GM23338 (cell line): ENCODE data around the gene UGT1A7. TPM values are rescaled to one million over a fixed set of nuclear protein-coding genes. Genes with fewer than 3 reads are reported as not detected.

Experiments used
- ATAC-seq: fragments of 200-7000 bp; cut with Tn5 transposase; 3 replicates; pipeline ENCODE4 v1.9.1; 2020
- DNase-seq: peaks from one replicate; pipeline ENCODE4 v3.0.0-alpha.2; 2015; ENCODE audit warnings: low spot score
- H2AFZ ChIP-seq: fragments of 200-600 bp; sonication (generic); 2 replicates; pipeline ENCODE4 v1.8.0; 2016; ENCODE audit warnings: antibody characterized with exemption, mild to moderate bottlenecking, moderate library complexity
- H3F3A ChIP-seq: fragments of 200-600 bp; sonication (generic); replicated peaks from 2 replicates; pipeline ENCODE4 v1.8.0; 2017; ENCODE audit warnings: antibody characterized with exemption, mixed run types, low read depth
- H3K27ac ChIP-seq: fragments of 200-600 bp; sonication (generic); 2 replicates; pipeline ENCODE4 v1.6.1; 2016; ENCODE audit warnings: low read depth
- H3K27me3 ChIP-seq: fragments of 200-600 bp; sonication (generic); 2 replicates; pipeline ENCODE4 v1.8.0; 2016; ENCODE audit warnings: mild to moderate bottlenecking, mixed run types, moderate library complexity; ENCODE audit not compliant: insufficient read depth
- H3K36me3 ChIP-seq: fragments of 200-600 bp; sonication (generic); 2 replicates; pipeline ENCODE4 v1.8.0; 2016; ENCODE audit warnings: mild to moderate bottlenecking; ENCODE audit not compliant: insufficient read depth
- H3K4me1 ChIP-seq: fragments of 200-600 bp; sonication (generic); 2 replicates; pipeline ENCODE4 v1.8.0; 2016; ENCODE audit warnings: mild to moderate bottlenecking, moderate library complexity; ENCODE audit not compliant: insufficient read depth
- H3K4me2 ChIP-seq: fragments of 200-600 bp; sonication (generic); 2 replicates; pipeline ENCODE4 v1.7.1; 2017; ENCODE audit warnings: mixed run types
- H3K4me3 ChIP-seq: fragments of 200-600 bp; sonication (generic); 2 replicates; pipeline ENCODE4 v1.6.1; 2016; ENCODE audit warnings: mixed run types
- H3K79me2 ChIP-seq: fragments of 200-600 bp; sonication (generic); replicated peaks from 2 replicates; pipeline ENCODE4 v1.8.0; 2017; ENCODE audit warnings: mild to moderate bottlenecking; ENCODE audit not compliant: insufficient read depth
- H3K9me2 ChIP-seq: fragments of 200-600 bp; sonication (generic); 2 replicates; pipeline ENCODE4 v1.8.0; 2017; ENCODE audit not compliant: insufficient read depth
- H4K20me1 ChIP-seq: fragments of 200-600 bp; sonication (generic); replicated peaks from 2 replicates; pipeline ENCODE4 v1.8.0; 2017; ENCODE audit warnings: mild to moderate bottlenecking; ENCODE audit not compliant: insufficient read depth
- H3K27ac Mint-ChIP-seq: 2 replicates; pipeline ENCODE4 v1.8.0; 2020; ENCODE audit warnings: inconsistent platforms, mild to moderate bottlenecking, moderate library complexity, mixed read lengths
- H3K27me3 Mint-ChIP-seq: 3 replicates; pipeline ENCODE4 v1.8.0; 2022; ENCODE audit warnings: low read depth, mild to moderate bottlenecking, moderate library complexity, mixed read lengths, inconsistent platforms; ENCODE audit not compliant: insufficient read depth, poor library complexity
- H3K36me3 Mint-ChIP-seq: 3 replicates; pipeline ENCODE4 v1.8.0; 2021; ENCODE audit warnings: low read depth, mild to moderate bottlenecking, inconsistent platforms, moderate library complexity, mixed read lengths
- H3K4me1 Mint-ChIP-seq: 3 replicates; pipeline ENCODE4 v1.8.0; 2020; ENCODE audit warnings: mild to moderate bottlenecking, inconsistent platforms, mixed read lengths
- H3K4me3 Mint-ChIP-seq: 3 replicates; pipeline ENCODE4 v1.8.0; 2021; ENCODE audit warnings: moderate library complexity, mild to moderate bottlenecking, inconsistent platforms, mixed read lengths
- H3K9me3 Mint-ChIP-seq: 3 replicates; pipeline ENCODE4 v1.8.0; 2020; ENCODE audit warnings: moderate library complexity, mild to moderate bottlenecking, inconsistent platforms, mixed read lengths
- CREB1 ChIP-seq: fragments of 250-450 bp; sonication (Bioruptor Pico); IDR thresholded peaks from 2 replicates; pipeline ENCODE4 v1.5.0; 2020; ENCODE audit warnings: low read depth, mild to moderate bottlenecking, moderate library complexity
- EZH2 ChIP-seq: fragments of 200-600 bp; sonication (generic); IDR thresholded peaks from one replicate; pipeline ENCODE4 v1.8.0; 2017; ENCODE audit warnings: antibody characterized with exemption, mild to moderate bottlenecking, low read depth; ENCODE audit not compliant: unreplicated experiment
- EZH2phosphoT487 ChIP-seq: fragments of 200-600 bp; sonication (generic); IDR thresholded peaks from one replicate; pipeline ENCODE4 v1.8.1; 2018; ENCODE audit warnings: antibody characterized with exemption; ENCODE audit not compliant: unreplicated experiment
- JUNB ChIP-seq: IDR thresholded peaks from one replicate; pipeline ENCODE4 v1.6.1; 2016; ENCODE audit warnings: antibody characterized with exemption; ENCODE audit not compliant: unreplicated experiment
- NANOG ChIP-seq: IDR thresholded peaks from 2 replicates; pipeline ENCODE4 v1.6.1; 2016; ENCODE audit warnings: antibody characterized with exemption, borderline replicate concordance
- POLR2AphosphoS5 ChIP-seq: IDR thresholded peaks from 2 replicates; pipeline ENCODE4 v1.6.1; 2016; ENCODE audit warnings: antibody characterized with exemption, low read depth
- REST ChIP-seq: IDR thresholded peaks from one replicate; pipeline ENCODE4 v1.6.1; 2018; ENCODE audit warnings: antibody characterized with exemption; ENCODE audit not compliant: unreplicated experiment
- STAT1 ChIP-seq: IDR thresholded peaks from one replicate; pipeline ENCODE4 v1.6.1; 2016; ENCODE audit warnings: antibody characterized with exemption; ENCODE audit not compliant: unreplicated experiment
- ZNF114 ChIP-seq: fragments of 250-450 bp; sonication (Bioruptor Pico); IDR thresholded peaks from 2 replicates; pipeline ENCODE4 v1.5.0; 2020; ENCODE audit warnings: mild to moderate bottlenecking, moderate library complexity
- ZNF331 ChIP-seq: fragments of 250-450 bp; sonication (Bioruptor Pico); IDR thresholded peaks from 2 replicates; pipeline ENCODE4 v1.5.0; 2020; ENCODE audit warnings: low read depth, mild to moderate bottlenecking, moderate library complexity
- ZNF462 ChIP-seq: fragments of 250-450 bp; sonication (Bioruptor Pico); IDR thresholded peaks from 2 replicates; pipeline ENCODE4 v1.5.0; 2020; ENCODE audit warnings: mild to moderate bottlenecking, moderate library complexity
- polyA plus RNA-seq: library from polyadenylated mRNA; unstranded; fragments of >200 nt; fragmentation: Nextera tagmentation; extraction: Ambion mirVana; gene quantifications from 2 replicates; pipeline ENCODE4 v1.2.1, GENCODE V29; 2016
- total RNA-seq: library from RNA; depleted of rRNA; stranded (reverse); fragments of >200 nt; shearing (Covaris generic); gene quantifications from 2 replicates; pipeline ENCODE4 v1.2.3, GENCODE V29; 2014
- TF ChIP-seq, protein P1 (sequence below), 2 experiments: fragments of 200-600 bp in 1 of 2; sonication (generic) in 1 of 2; conservative IDR thresholded peaks; 2 replicates each; pipeline versions ENCODE4 v1.5.1 to v1.6.1; 2016 to 2017; ENCODE audit warnings: antibody characterized with exemption in 2 of 2, low read depth in 2 of 2, mild to moderate bottlenecking in 2 of 2, moderate library complexity in 1 of 2
- TF ChIP-seq, protein P2 (sequence below): IDR thresholded peaks from 2 replicates; pipeline ENCODE4 v1.6.1; 2016; ENCODE audit warnings: antibody characterized with exemption

Gene UGT1A7
- total and polyA plus RNA-seq, 2 experiments from 2014 or later: not detected

GRCh38 chr2:233707940-233708644 lies 26.4 kb downstream of the UGT1A7 start:
- DNase-seq: no peak
- no peak for ATAC-seq
- Histone ChIP-seq H3F3A (no peaks in the 10 kb centered on the region), H3K4me1 (no peaks in the 10 kb centered on the region), H3K4me3 (no peak overlapping the region), H3K27me3 (no peaks in the 10 kb centered on the region), H3K4me2 (no peak overlapping the region), H3K27ac (no peak overlapping the region), H3K79me2 (no peaks in the 10 kb centered on the region), H4K20me1 (no peaks in the 10 kb centered on the region), H3K36me3 (no peaks in the 10 kb centered on the region), H2AFZ (no peak overlapping the region), H3K9me2 (peaks cover 5% of the 10 kb centered on the region; the same call in 1 of the 2 replicates)
- Mint-ChIP-seq H3K27me3 (peaks cover 8% of the 10 kb centered on the region), H3K27ac (no peak overlapping the region), H3K4me1 (peaks cover 4% of the 10 kb centered on the region; the same call in 1 of the 3 replicates), H3K36me3 (no peaks in the 10 kb centered on the region), H3K4me3 (no peak overlapping the region), H3K9me3 (no peaks in the 10 kb centered on the region; the same call in 2 of the 3 replicates)
- TF ChIP-seq REST (no peak), NANOG (no peak), EZH2phosphoT487 (no peak), EZH2 (no peak), STAT1 (no peak), ZNF331 (CRISPR knock-in tag) (no peak), POLR2AphosphoS5 (no peak), ZNF114 (no peak), JUNB (no peak), CREB1 (CRISPR knock-in tag) (no peak), ZNF462 (CRISPR knock-in tag) (no peak)
- TF ChIP-seq, protein P1, sequence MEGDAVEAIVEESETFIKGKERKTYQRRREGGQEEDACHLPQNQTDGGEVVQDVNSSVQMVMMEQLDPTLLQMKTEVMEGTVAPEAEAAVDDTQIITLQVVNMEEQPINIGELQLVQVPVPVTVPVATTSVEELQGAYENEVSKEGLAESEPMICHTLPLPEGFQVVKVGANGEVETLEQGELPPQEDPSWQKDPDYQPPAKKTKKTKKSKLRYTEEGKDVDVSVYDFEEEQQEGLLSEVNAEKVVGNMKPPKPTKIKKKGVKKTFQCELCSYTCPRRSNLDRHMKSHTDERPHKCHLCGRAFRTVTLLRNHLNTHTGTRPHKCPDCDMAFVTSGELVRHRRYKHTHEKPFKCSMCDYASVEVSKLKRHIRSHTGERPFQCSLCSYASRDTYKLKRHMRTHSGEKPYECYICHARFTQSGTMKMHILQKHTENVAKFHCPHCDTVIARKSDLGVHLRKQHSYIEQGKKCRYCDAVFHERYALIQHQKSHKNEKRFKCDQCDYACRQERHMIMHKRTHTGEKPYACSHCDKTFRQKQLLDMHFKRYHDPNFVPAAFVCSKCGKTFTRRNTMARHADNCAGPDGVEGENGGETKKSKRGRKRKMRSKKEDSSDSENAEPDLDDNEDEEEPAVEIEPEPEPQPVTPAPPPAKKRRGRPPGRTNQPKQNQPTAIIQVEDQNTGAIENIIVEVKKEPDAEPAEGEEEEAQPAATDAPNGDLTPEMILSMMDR (conservative IDR thresholded peaks at IDR 0.05; ENCODE audit: low read depth in 2 of 2): no peak
- TF ChIP-seq, protein P2, sequence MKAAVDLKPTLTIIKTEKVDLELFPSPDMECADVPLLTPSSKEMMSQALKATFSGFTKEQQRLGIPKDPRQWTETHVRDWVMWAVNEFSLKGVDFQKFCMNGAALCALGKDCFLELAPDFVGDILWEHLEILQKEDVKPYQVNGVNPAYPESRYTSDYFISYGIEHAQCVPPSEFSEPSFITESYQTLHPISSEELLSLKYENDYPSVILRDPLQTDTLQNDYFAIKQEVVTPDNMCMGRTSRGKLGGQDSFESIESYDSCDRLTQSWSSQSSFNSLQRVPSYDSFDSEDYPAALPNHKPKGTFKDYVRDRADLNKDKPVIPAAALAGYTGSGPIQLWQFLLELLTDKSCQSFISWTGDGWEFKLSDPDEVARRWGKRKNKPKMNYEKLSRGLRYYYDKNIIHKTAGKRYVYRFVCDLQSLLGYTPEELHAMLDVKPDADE: no peak
